DOHH2 (cell line): ENCODE data around the gene INPP5B.

Experiments
- EZH2phosphoT487 ChIP-seq: fragments of 200-600 bp; sonication (generic); IDR thresholded peaks from 2 replicates; pipeline ENCODE4 v1.6.1; 2017; ENCODE audit warnings: borderline replicate concordance, mild to moderate bottlenecking, antibody characterized with exemption, low read length, moderate library complexity, mixed read lengths
- TF ChIP-seq, protein P1 (sequence below): fragments of 200-600 bp; sonication (generic); IDR thresholded peaks from one replicate; pipeline ENCODE4 v1.5.1; 2014; ENCODE audit warnings: antibody characterized with exemption, mild to moderate bottlenecking, low read depth, low read length; ENCODE audit not compliant: poor library complexity, severe bottlenecking

DNA sequence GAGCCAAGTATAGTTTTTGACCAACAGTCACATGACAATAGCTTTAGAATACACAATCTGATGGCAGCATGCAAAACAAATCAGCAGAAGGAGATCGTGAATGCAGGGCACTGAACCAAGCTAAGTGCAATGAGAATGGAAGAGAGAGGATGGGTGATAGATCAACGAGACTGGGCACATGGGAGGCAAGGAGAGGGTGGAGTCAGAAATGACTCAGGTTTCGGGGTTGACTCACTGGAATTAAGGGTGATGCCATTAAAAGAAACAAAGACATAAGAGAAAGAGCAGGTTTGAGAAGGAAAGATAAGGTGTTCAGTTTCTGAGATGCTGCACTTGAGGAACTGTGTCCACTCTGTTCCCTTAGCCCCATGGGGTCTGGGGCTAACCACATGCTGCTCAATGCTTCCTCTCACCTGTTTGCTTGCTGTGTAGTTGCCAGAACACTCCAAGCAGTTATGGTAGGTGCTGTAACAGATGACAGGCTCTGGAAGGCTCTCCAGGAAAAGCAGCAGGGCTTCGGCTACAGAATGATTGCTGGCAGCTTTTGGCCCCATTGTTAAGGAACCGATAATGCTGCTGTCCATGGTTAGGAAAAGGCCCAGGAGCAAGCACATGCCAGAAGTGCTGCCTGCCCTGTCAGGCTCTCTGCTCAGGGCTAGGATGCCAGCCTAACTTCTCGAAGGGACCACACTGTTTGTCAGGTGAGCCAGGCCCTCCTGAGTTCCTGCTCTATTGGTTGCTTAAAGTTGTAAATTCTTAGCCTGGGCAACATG, 81.3 kb downstream of the INPP5B start:
- TF ChIP-seq, protein P1, sequence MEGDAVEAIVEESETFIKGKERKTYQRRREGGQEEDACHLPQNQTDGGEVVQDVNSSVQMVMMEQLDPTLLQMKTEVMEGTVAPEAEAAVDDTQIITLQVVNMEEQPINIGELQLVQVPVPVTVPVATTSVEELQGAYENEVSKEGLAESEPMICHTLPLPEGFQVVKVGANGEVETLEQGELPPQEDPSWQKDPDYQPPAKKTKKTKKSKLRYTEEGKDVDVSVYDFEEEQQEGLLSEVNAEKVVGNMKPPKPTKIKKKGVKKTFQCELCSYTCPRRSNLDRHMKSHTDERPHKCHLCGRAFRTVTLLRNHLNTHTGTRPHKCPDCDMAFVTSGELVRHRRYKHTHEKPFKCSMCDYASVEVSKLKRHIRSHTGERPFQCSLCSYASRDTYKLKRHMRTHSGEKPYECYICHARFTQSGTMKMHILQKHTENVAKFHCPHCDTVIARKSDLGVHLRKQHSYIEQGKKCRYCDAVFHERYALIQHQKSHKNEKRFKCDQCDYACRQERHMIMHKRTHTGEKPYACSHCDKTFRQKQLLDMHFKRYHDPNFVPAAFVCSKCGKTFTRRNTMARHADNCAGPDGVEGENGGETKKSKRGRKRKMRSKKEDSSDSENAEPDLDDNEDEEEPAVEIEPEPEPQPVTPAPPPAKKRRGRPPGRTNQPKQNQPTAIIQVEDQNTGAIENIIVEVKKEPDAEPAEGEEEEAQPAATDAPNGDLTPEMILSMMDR = no peak
- TF ChIP-seq EZH2phosphoT487 = no peak
